ENCODE measurements around the gene ZNF221. TPM values are rescaled to one million over a fixed set of nuclear protein-coding genes. Genes with fewer than 3 reads are reported as not detected.

The ZNF221 gene
- total and polyA plus RNA-seq, 2 donors (not counting 3 experiments of a cell fraction or from before 2014, with no cell fraction given), result 1.4 to 4.2 TPM

DNA sequence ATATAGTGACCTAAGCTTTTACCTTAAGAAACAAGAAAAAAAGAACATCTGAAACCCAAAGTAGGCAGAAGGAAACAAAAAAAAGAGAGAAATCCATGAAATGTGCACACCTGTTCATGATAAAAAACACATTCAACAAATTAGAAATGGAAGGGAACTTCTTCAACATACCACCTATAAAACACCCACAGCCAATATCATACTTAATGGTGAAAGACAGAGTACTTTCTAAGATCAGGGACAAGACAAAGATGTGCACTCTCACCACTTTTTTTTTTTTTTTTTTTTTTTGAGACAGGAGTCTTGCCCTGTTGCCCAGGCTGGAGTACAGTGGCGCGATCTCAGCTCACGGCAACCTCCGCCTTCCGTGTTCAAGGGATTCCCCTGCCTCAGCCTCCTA lies 45.1 kb upstream of the ZNF221 start:
- no peak for DNase-seq (ENCODE audit: low read depth, low spot score)
- H3K27ac ChIP-seq (ENCODE audit: insufficient read depth, low read depth, low read length), result no peak overlapping the region
- H3K9me1 ChIP-seq (replicated peaks; ENCODE audit: control insufficient read depth, extremely low read depth, insufficient read depth, low read length), result no peaks in the 10 kb centered on the region

More for the DNA sequence above, 45.1 kb upstream of the ZNF221 start:
- ChIA-PET POLR2A (no interaction called here), CTCF (no interaction called here)
- intact Hi-C loops (cut with micrococcal nuclease), result no loop called here
- Histone ChIP-seq H2AFZ (ENCODE audit: low read depth, low read length) (no peak overlapping the region), H3K36me3 (ENCODE audit: control insufficient read depth in 2 of 2, extremely low read depth in 1 of 2, insufficient read depth in 2 of 2, low read length in 2 of 2) (no peaks in the 10 kb centered on the region), H3K9me3 (replicated peaks; ENCODE audit: control insufficient read depth, insufficient read depth, low read length) (no peaks in the 10 kb centered on the region), H3K4me3 (replicated peaks in 1 of 3; ENCODE audit: insufficient read depth in 1 of 3, low read depth in 1 of 3, low read length in 3 of 3) (no peak overlapping the region), H3K4me2 (ENCODE audit: insufficient read depth, low read length) (no peak overlapping the region), H3K4me1 (ENCODE audit: control insufficient read depth, extremely low read depth, insufficient read depth, low read length) (peaks cover 8% of the 10 kb centered on the region), H3K9ac (replicated peaks; ENCODE audit: extremely low read depth, insufficient read depth, low read length) (no peak overlapping the region), H3K27me3 (ENCODE audit: control insufficient read depth in 2 of 2, insufficient read depth in 2 of 2, low read length in 2 of 2) (no peaks in the 10 kb centered on the region), H3K79me2 (ENCODE audit: control insufficient read depth, insufficient read depth, low read length) (no peaks in the 10 kb centered on the region), H4K20me1 (replicated peaks; ENCODE audit: control insufficient read depth, extremely low read depth, insufficient read depth, low read length) (no peaks in the 10 kb centered on the region)
- TF ChIP-seq POLR2A (IDR thresholded peaks at IDR 0.05; ENCODE audit: low read depth, low read length) (no peak), EZH2 (IDR thresholded peaks at IDR 0.05; ENCODE audit: borderline replicate concordance, low read depth, low read length, severe bottlenecking) (no peak), MYC (IDR thresholded peaks at IDR 0.05; ENCODE audit: low read depth, low read length) (no peak), POLR2AphosphoS5 (IDR thresholded peaks at IDR 0.05; ENCODE audit: insufficient read depth, low read depth, low read length) (no peak), GATA2 (IDR thresholded peaks at IDR 0.05; ENCODE audit: insufficient read depth, insufficient read length, low read depth, low read length) (no peak), FOS (IDR thresholded peaks at IDR 0.05; ENCODE audit: borderline replicate concordance, insufficient read depth, low read length) (no peak), JUN (IDR thresholded peaks at IDR 0.05; ENCODE audit: borderline replicate concordance, insufficient read depth, insufficient read length, low read depth) (no peak)
- TF ChIP-seq, protein P1, sequence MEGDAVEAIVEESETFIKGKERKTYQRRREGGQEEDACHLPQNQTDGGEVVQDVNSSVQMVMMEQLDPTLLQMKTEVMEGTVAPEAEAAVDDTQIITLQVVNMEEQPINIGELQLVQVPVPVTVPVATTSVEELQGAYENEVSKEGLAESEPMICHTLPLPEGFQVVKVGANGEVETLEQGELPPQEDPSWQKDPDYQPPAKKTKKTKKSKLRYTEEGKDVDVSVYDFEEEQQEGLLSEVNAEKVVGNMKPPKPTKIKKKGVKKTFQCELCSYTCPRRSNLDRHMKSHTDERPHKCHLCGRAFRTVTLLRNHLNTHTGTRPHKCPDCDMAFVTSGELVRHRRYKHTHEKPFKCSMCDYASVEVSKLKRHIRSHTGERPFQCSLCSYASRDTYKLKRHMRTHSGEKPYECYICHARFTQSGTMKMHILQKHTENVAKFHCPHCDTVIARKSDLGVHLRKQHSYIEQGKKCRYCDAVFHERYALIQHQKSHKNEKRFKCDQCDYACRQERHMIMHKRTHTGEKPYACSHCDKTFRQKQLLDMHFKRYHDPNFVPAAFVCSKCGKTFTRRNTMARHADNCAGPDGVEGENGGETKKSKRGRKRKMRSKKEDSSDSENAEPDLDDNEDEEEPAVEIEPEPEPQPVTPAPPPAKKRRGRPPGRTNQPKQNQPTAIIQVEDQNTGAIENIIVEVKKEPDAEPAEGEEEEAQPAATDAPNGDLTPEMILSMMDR (IDR thresholded peaks at IDR 0.05; ENCODE audit: extremely low read depth in 1 of 2, insufficient read depth in 1 of 2, low read depth in 1 of 2, low read length in 2 of 2), result no peak
- TF ChIP-seq, protein P2, sequence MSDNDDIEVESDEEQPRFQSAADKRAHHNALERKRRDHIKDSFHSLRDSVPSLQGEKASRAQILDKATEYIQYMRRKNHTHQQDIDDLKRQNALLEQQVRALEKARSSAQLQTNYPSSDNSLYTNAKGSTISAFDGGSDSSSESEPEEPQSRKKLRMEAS (IDR thresholded peaks at IDR 0.05; ENCODE audit: insufficient read depth, insufficient read length), result no peak
- BruUV-seq (replicated peaks), result no TSS peak
- no peak for FAIRE-seq
- dilution Hi-C loops (cut with MboI; ENCODE audit: extremely low pct_ligation_motif_present, low sequenced_read_pairs), result no loop called here
